ENCODE measurements around the gene EEFSEC.
A peak's percentile ranks its signal among the peaks of the same experiment; 100 is the strongest.

Gene EEFSEC

DNA sequence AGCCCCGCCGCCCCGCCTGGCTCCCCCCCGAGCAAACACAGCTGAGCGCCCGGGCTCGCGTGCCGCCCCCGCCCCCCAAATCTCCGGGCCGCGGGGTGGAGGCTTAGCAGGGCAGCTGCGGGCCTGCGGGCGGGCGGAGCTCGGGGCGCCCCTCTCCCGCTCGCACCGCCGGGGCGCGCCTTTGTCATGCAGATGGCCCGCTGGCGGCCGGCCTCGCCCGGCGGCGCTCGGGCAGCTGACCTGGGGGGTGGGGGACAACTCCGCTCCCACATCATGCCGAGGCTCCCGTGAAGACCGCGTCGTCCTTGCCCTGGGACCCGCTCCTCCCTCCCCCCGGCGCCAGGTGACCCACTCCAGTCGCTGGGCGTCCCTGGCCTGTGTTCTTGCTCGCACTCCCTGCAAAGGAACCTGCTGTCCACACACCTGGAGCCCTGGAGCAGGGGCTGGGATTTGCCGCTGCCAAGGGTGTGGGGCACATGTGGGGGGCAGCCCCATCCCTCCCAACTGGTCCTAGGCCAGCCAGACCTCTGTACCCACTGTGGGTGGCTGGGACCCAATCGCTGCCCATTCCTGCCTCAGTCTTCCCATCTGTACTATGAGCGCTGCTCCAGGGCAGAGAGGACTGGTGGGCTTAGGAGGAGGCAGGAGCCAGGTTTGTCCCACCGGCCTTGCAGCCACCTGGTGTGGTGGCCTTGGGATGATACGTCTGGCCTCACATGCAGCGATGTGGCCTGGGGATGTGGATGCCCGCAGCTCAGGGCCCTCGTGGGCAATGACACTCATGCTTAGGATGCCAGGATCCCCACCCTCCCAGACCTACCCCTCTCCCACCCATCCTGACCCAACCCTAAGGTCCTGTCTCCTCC is 279.9 kb downstream of the EEFSEC start:
- DNase-seq = peak; percentile 62

DNA sequence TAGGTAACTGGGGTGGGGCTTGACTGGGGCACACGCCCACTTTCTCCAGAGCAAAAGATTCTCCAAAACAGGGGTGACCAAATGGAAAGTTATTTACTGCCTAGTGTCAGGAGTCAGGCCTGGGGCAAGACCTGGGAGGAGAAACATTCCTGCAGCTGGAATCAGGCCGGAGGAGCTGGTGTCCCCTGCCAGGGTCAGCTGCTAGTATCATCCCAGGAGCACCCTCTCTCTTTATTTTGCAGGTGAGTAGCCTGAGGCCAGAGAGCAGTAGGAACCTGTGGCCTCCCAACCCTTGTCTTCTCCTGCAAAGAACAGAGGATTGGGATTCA is 280.5 kb downstream of the EEFSEC start:
- no peak for DNase-seq

GRCh38 chr3:128434524-128434923 is 281.2 kb downstream of the EEFSEC start:
- no peak for DNase-seq

GRCh38 chr3:128435058-128435457 is 281.8 kb downstream of the EEFSEC start:
- no peak for DNase-seq

GRCh38 chr3:128435561-128435960 is 282.3 kb downstream of the EEFSEC start:
- no peak for DNase-seq

DNA sequence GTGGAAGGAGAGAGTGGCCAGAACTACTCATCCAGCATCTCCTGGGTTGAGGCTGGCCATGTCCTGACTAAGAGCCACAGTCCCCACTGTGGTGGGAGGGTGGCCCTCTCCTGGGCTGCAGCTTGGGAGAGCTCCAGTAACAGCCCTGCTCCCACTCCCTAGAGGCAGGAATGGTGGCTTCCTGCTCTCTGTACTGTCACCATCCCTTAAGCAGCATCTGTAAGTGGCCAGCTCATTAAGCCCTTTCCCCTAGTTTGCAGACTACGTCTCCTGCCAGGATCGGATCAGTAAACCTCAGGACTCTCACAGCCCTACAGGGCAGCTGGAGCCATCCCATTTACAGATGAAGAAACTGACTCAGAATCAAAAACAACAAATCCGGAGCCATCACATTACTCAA is 282.9 kb downstream of the EEFSEC start:
- DNase-seq = no peak

DNA sequence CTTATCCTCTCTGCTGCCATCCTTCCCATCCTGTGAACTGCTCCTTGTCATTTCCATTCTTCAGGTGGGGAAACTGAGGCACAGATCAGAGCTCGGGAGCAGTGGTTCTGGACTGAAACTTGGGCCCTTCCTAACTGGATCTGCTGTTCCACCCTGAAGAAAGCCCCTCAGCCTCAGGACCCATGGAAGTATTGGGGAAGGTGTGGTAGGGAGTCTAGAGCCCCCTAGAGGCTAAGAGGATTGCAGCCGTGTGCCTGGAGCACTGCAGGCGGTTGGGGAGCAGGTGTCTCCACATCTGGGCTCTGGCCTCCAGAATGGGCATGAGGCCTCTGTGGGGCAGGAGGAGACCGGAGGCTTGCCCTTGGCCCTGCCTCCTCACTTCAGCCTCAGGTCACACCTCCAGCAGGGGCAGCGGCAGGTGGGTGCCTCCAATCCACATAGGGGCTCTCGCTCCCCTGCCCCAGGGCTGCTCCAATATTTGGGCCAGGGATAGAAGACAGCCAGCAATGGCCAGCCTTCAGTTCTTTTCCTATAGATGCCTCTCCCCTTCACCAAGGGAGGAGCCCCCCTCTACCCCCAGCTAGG is 285.3 kb downstream of the EEFSEC start:
- DNase-seq = peak; percentile 57

GRCh38 chr3:128439226-128439625 is 285.9 kb downstream of the EEFSEC start:
- no peak for DNase-seq

DNA sequence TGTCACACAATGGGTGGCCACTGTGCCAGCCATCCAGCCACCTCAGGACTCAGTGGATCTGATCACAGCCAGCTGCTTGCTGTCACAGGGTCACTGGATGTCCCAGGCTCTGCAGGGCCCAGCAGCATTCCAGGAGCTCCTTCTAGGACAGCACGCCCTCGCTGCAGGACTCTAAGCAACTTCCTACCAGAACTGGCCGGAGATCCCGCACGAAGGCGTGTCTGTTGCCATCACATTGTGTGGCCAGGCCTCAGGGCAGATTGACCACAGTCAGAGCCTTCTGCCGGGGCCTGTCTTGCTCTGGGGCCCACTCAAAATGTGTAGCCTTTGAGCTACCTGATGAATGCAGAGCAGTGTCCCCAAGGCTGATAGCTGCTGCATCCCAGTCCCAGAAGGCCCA is 288.8 kb downstream of the EEFSEC start:
- no peak for DNase-seq

DNA sequence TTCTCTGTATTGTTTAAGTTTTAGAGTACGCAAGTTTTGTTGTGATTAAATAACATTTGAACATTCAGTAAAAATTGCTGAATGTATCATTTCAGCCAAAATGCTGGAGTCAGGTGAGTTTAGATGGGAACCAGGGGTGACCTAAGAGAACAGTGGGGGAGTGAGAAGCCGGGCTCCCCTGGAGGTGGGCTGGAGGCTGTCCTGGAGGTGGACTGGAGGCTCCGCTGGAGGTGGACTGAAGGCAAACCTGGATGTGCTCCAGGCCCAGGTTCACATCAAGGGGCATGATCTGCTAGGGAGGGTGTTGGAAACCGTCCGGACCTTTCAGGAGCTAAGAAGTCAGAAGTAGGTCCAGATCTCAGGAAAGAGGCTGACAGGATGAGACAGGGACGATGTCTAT is 289.7 kb downstream of the EEFSEC start:
- no peak for DNase-seq

DNA sequence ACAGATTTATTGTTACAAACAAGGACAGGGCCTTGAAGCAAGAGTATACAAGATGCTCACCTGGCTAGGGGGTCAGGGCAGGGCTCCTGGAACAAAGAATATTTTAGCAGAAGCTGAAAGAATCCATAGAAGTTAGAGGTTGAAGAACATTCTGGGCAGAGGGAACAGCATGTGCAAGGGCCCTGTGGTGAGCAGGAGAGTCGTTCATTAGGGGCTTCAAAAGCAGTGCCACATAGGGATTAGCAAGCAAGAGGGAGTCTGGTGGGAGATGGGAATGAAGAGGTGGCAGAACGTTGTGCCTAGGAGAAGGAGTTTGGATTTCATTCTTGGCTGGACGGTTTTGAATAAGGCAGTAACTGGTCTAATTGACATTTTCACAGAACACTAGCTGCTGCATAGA is 290.5 kb downstream of the EEFSEC start:
- no peak for DNase-seq

GRCh38 chr3:128445357-128445756 is 292.1 kb downstream of the EEFSEC start:
- no peak for DNase-seq

GRCh38 chr3:128446821-128447220 is 293.5 kb downstream of the EEFSEC start:
- no peak for DNase-seq

DNA sequence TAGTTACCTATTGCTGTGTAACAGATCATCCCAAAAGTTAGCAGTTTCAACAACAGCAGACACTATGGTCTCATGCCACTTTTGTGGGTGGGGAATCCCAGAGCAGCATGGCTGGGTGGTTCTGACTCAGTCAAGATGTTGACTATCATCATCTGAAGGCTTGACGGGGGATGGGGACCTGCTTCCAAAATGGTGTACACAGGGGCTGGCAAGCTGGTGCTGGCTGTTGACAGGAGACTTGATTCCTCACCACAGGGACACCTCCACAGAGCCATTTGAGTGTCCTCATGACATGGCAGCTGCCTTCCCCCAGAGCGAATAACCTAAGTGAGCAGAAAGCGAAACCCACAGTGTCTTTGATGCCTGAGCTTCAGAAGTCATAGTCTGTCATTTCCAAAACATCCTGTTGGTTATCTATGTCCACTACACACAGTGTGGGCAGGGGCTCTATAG is 294.3 kb downstream of the EEFSEC start:
- no peak for DNase-seq

- no peak for DNase-seq
Observed at GRCh38 chr3:128448491-128448890, 295.2 kb downstream of the EEFSEC start.

- DNase-seq = no peak
Observed at GRCh38 chr3:128449111-128449638, 295.9 kb downstream of the EEFSEC start.

DNA sequence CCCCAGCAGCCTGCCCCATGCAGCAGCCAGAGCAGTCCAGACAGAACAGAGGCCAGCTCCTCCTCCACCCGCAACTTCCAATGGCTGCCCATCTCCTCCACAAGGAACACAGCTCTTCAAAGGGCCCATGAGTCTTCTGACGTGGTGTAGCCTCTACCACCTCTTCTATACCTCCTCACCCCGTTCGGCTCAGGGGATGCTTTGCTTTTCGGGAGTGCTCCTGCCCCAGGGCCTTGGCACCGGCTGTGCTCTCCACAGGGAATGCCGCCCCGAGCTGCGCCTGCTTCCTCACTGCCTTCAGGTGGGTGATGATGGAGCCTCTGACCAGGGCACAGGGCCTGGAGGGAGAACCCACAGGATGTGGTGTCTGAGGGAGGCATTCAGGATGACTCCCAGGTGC is 298.8 kb downstream of the EEFSEC start:
- no peak for DNase-seq

GRCh38 chr3:128452678-128453275 is 299.5 kb downstream of the EEFSEC start:
- no peak for DNase-seq

- peak; percentile 56 for DNase-seq
Observed at GRCh38 chr3:128453501-128454309, 300.4 kb downstream of the EEFSEC start.

- DNase-seq = no peak
Observed at GRCh38 chr3:128454310-128454618, 301.0 kb downstream of the EEFSEC start.

DNA sequence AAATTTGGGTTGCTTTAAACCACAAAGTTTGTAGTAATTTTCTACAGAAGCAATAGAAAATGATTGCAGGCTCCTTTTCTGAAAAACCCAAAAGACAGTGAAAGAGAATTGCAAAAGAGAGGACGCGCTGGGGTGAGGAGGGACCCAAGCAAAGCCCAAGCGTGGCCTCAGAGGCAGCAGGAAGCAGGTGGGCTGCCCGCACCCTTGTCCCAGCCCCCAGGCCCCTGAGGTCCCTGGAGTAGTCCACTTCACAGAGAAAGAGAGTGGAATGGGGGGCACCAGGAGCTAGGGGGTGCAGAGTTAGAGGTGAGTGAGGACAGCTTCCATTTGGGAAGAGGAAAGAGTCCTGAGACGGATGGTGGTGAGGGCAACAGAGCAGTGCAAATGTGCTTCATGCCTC is 301.8 kb downstream of the EEFSEC start:
- no peak for DNase-seq

DNA sequence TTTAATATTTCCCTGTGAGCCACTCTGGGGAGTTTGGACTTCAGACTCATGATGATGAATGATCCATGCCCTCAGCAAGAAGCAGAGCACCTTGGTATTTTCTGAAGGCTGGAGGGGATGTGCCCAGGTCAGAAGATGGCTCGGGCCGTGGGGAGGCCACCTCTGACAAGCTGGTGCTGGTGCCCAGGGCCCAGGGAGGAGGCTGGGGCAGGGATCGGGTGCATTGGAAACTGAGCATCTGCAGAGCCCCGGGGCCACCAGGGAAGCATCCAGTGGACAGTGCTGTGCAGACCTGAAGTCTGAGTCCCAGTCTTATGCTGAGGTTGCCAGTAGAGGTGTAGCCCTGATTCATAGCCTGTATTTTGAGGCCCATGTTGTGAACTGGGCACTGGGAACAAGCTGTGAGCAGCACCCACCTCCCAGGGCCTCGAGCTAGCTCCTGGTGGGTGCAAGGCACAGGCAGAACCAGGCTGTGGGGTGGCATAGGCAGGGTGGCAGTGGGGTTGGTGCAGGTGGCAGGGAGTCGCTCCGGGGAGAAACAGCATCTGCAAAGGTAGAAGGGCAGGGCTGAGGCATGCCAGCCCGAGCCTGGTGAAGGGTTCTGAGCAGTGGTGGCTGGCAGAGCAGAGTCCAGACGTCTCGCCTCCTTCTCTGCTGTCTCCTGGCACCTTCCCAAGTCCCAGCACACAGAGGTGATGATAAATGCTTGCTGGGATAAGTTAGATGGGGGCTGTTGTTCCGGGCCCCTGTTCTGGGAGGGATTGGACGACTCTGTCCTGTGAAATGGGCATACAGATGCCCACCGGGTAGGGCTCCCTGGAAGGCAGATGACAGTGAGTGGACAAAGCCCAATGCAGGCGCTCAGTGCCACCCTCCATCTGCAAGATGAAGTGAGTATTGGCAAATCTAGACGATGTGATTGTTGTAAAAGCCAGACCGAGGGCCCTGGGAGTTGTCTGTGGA is 302.8 kb downstream of the EEFSEC start:
- no peak for DNase-seq

Measured in hematopoietic multipotent progenitor cell treated with erythropoietin and hydrocortisone succinate and interleukin-3 and kit ligand, for 4 days (in vitro differentiated cells).